GM21619 (cell line): ENCODE data around the gene CLEC16A.

Source experiments
- ATAC-seq: cut with Tn5 transposase; IDR thresholded peaks from one replicate; pipeline ENCODE4 v1.9.1; 2021; ENCODE audit not compliant: unreplicated experiment

Gene CLEC16A, protein sequence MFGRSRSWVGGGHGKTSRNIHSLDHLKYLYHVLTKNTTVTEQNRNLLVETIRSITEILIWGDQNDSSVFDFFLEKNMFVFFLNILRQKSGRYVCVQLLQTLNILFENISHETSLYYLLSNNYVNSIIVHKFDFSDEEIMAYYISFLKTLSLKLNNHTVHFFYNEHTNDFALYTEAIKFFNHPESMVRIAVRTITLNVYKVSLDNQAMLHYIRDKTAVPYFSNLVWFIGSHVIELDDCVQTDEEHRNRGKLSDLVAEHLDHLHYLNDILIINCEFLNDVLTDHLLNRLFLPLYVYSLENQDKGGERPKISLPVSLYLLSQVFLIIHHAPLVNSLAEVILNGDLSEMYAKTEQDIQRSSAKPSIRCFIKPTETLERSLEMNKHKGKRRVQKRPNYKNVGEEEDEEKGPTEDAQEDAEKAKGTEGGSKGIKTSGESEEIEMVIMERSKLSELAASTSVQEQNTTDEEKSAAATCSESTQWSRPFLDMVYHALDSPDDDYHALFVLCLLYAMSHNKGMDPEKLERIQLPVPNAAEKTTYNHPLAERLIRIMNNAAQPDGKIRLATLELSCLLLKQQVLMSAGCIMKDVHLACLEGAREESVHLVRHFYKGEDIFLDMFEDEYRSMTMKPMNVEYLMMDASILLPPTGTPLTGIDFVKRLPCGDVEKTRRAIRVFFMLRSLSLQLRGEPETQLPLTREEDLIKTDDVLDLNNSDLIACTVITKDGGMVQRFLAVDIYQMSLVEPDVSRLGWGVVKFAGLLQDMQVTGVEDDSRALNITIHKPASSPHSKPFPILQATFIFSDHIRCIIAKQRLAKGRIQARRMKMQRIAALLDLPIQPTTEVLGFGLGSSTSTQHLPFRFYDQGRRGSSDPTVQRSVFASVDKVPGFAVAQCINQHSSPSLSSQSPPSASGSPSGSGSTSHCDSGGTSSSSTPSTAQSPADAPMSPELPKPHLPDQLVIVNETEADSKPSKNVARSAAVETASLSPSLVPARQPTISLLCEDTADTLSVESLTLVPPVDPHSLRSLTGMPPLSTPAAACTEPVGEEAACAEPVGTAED

DNA sequence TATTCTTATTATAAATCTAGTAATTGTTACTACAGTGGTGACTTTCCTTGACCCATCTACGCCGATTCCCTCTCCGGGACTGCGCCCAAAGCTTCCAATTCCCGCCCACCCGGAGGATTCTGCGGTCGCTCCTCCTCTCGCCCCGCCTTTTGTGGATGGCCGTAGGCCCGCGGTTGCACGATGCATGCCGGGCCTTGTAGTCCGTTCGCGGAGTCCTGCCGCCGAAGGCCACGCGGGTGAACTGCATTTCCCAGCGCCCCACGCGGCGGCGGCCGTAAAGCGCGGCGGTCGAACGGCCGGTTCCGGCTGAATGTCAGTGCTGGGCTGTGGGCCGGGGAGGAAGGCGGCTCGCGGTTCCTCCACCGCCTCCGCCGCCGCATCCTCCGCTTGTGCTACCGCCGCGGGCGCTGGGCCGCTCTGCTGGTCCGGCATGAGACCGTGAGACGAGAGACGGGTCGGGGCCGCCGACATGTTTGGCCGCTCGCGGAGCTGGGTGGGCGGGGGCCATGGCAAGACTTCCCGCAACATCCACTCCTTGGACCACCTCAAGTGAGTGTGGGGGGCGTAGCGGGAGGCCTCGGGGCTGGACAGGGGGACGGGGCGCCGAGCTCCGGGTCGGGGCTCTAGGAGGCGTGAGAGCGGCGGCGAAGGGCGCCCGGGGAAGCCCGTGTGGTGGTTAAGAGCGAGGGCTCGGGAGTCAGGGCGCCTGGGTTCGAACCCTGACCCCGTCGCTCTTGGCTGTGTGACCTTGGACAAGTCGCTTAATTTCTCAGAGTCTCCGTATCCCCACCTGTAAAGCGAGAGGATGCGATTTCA, at the start of gene CLEC16A:
Gene CLEC16A (plus strand): TSS at position 316 of the 816 bp plus-strand sequence. CDS start 154 bp downstream, at position 470.
- ATAC-seq, result peak; percentile 65

- ATAC-seq, result no peak
Observed at GRCh38 chr16:10895053-10895946, 49.1 kb upstream of the CLEC16A start.

- ATAC-seq, result no peak
Observed at GRCh38 chr16:10896165-10896564, 48.2 kb upstream of the CLEC16A start.

DNA sequence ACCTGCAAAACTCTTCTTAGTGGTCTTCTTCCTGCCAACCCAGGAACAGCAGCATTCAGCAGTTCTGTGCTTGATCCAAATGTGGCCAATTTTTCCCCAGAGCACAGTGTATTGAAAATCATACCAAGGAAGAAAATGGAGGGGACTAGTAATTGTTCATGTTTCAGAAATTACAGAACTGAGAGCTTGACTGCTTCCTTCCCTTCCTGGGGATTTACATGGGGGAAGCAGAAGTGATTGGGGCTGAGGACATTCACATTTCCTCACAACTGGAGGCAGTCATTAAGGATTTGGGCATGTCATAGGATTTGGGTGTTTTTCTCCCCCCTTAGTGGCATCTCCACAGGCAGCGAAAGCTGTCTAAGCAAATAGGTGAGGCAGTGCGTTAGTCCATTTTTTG, 47.6 kb upstream of the CLEC16A start:
- ATAC-seq, result no peak

- peak; percentile 66 for ATAC-seq
Observed at GRCh38 chr16:10897134-10897533, 47.2 kb upstream of the CLEC16A start.

DNA sequence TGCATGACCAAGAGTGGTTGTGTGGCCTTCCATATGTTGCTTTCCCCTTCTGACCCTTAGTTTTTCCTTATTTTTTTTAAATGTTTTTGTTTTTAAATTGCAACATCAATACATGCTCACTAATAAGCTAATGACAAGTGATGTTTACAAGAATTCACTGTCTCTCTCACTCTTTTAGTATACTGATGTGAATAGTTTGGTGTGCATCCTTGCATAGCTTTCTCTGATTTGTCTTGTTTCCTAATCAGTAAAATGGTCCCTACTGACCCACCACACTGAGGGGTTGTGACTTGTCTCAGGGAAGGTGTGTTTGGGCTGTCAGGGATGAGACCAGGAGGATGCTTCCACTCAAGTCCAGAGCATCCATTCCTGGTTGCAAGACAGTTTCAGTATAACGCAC, 41.4 kb upstream of the CLEC16A start:
- no peak for ATAC-seq

DNA sequence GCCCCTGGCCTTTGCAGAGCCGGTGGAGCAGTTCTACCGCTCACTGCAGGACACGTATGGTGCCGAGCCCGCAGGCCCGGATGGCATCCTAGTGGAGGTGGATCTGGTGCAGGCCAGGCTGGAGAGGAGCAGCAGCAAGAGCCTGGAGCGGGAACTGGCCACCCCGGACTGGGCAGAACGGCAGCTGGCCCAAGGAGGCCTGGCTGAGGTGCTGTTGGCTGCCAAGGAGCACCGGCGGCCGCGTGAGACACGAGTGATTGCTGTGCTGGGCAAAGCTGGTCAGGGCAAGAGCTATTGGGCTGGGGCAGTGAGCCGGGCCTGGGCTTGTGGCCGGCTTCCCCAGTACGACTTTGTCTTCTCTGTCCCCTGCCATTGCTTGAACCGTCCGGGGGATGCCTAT, 37.9 kb upstream of the CLEC16A start:
- ATAC-seq, result no peak

- ATAC-seq, result no peak
Observed at GRCh38 chr16:10906914-10907756, 37.2 kb upstream of the CLEC16A start.

GRCh38 chr16:10907757-10908045, 36.7 kb upstream of the CLEC16A start:
- ATAC-seq, result no peak

- no peak for ATAC-seq
Observed at GRCh38 chr16:10911267-10911666, 33.1 kb upstream of the CLEC16A start.

GRCh38 chr16:10916534-10916933, 27.8 kb upstream of the CLEC16A start:
- ATAC-seq, result no peak

GRCh38 chr16:10918294-10919002, 25.9 kb upstream of the CLEC16A start:
- ATAC-seq, result no peak

- ATAC-seq, result no peak
Observed at GRCh38 chr16:10919003-10919351, 25.4 kb upstream of the CLEC16A start.

DNA sequence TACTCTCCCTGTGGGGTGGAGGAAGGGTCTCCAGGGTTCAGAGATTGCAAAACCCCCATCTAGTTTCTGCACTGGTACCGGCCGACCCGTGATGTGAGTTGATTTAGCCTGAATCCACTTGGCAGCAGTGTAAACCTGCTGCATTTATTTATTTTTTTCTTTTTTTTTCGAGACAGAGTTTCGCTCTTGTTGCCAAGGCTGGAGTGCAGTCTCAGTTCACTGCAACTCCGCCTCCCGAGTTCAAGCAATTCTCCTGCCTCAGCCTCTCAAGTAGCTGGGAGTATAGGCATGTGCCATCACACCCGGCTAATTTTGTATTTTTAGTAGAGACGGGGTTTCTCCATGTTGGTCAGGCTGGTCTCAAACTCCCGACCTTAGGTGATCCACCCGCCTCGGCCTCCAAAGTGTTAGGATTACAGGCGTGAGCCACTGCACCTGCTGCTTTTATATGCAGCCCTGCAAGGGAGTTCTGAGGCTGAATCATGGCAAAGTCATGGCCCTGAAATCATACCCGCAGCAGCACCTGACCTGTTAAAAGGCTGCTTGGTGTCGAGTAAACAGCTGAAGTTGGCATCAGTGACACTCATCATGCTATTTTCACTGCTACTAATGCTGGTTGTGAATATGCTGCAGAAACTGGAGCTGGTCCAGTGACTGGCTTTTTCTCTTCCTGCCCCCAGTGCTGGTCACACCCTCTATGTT, 23.5 kb upstream of the CLEC16A start:
- no peak for ATAC-seq

GRCh38 chr16:10921536-10922327, 22.6 kb upstream of the CLEC16A start:
- ATAC-seq, result no peak

- no peak for ATAC-seq
Observed at GRCh38 chr16:10922328-10923145, 21.8 kb upstream of the CLEC16A start.
